ENCODE data around the gene ITGAL.
A peak's percentile ranks its signal among the peaks of the same experiment; 100 is the strongest.

DNA sequence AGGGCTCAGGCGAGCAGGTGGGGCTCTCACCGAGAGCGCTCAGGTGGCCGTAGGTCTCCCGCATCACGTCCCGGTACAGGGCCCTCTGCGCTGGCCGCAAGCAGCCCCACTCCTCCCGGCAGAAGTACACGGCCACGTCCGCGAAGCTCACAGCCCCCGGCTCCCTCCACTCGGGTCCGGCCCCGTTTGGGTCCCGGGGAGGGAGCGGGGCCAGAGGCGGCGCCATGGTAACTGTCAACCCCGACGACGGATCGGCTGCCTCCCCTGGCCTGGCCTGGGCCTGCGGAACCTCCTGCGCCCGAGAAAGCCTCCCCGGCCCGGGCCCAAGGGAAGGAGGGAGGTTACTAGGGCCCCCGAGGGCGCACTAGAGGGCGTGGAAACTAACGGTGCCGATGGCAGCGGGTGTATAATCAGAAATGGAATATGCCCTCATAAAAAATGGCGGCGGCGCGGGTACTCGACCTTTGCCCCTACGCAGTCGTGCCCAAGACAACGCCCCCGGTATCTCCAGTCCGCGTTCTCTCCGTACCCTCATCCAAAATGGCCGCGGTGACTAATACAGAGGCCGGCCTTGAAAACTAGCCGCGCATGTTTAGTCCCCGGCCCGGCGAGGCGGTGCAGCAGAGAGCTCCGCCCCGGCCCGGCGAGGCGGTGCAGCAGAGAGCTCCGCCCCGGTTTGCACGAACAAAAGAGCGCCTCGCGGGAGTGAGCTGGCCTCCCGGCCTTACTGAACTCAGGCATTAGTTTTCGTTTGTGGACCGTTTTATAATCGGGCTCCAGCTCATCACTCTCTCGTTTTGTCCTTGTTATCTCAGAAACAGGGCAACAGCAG lies 85.6 kb downstream of the ITGAL start, which contains the start of gene ZNF764:
- TF ChIP-seq, protein P1, sequence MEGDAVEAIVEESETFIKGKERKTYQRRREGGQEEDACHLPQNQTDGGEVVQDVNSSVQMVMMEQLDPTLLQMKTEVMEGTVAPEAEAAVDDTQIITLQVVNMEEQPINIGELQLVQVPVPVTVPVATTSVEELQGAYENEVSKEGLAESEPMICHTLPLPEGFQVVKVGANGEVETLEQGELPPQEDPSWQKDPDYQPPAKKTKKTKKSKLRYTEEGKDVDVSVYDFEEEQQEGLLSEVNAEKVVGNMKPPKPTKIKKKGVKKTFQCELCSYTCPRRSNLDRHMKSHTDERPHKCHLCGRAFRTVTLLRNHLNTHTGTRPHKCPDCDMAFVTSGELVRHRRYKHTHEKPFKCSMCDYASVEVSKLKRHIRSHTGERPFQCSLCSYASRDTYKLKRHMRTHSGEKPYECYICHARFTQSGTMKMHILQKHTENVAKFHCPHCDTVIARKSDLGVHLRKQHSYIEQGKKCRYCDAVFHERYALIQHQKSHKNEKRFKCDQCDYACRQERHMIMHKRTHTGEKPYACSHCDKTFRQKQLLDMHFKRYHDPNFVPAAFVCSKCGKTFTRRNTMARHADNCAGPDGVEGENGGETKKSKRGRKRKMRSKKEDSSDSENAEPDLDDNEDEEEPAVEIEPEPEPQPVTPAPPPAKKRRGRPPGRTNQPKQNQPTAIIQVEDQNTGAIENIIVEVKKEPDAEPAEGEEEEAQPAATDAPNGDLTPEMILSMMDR (IDR thresholded peaks at IDR 0.05): peak in 2 of 12 donors; percentile 6 to 20
- TF ChIP-seq POLR2A (IDR thresholded peaks at IDR 0.05): peak in 1 of 2 donors; percentile 58

All from heart left ventricle (tissue), 13 donors.